ENCODE data around the gene NDUFS6. TPM values are rescaled to one million over a fixed set of nuclear protein-coding genes. Genes with fewer than 3 reads are reported as not detected.

NDUFS6 gene
- polyA plus RNA-seq, 1 donor from 2014 or later, result 72.0 TPM

DNA sequence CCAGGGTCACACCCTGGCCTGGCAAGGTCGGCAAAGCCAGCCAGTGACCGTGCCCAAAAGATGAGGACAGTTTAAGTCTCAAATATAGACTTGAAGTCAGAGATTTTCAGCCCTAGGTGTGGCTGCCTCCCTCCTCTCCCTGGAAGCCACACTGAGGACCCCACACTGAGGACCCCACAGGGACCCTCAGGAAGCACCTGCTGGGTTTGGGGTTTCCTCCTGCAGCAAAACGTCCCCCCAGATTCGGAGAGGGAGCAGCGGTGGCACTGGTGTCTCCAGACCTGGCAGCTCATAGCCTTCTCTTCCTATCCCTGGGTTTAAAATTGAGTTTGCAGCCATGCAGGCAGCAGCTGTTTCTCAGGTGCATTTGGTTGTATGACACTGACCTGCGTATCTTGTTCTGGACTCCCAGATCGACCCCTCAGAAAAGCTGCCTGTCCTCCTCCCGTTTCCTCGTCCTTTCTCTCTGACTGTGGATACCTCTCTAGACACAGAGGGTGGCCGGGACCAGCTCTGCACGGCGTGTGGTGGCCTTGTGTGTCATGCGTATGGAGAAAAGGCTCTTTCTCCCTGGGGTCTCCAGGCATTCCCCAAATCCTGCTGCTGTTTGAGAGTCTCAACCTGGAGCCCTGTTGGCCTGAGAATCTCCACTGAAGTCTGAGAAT is 38.2 kb upstream of the NDUFS6 start:
- Histone ChIP-seq H3K27me3 (ENCODE audit: insufficient read depth, low read depth, low read length) (no peaks in the 10 kb centered on the region), H3K36me3 (ENCODE audit: insufficient read depth, low read length) (no peaks in the 10 kb centered on the region), H3K9ac (ENCODE audit: low read length) (no peak overlapping the region), H3K4me2 (ENCODE audit: low read length) (no peak overlapping the region), H3K9me3 (ENCODE audit: low read length) (no peaks in the 10 kb centered on the region), H3K79me2 (replicated peaks; ENCODE audit: insufficient read depth, low read length) (no peaks in the 10 kb centered on the region), H4K20me1 (ENCODE audit: insufficient read depth) (no peaks in the 10 kb centered on the region), H3K27ac (ENCODE audit: low read length) (no peak overlapping the region), H3K4me3 (ENCODE audit: low read length) (no peak overlapping the region), H3F3A (ENCODE audit: insufficient read depth, low read length, poor library complexity, severe bottlenecking) (no peaks in the 10 kb centered on the region), H2AFZ (ENCODE audit: low read depth, low read length) (no peak overlapping the region), H3K9me2 (ENCODE audit: insufficient read depth, low read length) (no peaks in the 10 kb centered on the region)
- TF ChIP-seq TAF1 (IDR thresholded peaks at IDR 0.05; ENCODE audit: low read depth) (no peak), RAD21 (conservative IDR thresholded peaks at IDR 0.05) (no peak), POLR2AphosphoS5 (IDR thresholded peaks at IDR 0.05) (no peak), EZH2 (IDR thresholded peaks at IDR 0.05; ENCODE audit: borderline replicate concordance, insufficient read depth, low read length, poor library complexity, severe bottlenecking) (no peak)

DNA sequence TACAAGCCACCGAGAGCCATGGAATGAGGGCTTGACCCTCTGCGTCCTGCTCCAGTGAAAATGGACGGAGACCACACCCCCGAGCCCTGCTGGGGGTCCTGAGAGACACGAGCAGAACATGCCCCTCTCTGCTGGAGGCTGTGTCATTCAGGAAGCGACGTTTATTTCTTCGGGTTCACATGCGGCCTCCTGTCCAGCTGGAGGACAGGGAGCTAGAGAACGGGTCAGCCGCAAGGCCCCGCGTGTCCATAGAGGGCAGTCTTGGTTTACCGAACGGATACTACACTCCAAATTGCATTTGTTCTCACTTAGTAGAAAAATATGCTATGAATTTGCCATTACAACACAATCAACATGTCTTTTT is 37.7 kb upstream of the NDUFS6 start:
- no peak overlapping the region for H2AFZ ChIP-seq (ENCODE audit: low read depth, low read length)
- H3K79me2 ChIP-seq (replicated peaks; ENCODE audit: insufficient read depth, low read length), result no peaks in the 10 kb centered on the region
- no peaks in the 10 kb centered on the region for H3K9me3 ChIP-seq (ENCODE audit: low read length)
- H3K9ac ChIP-seq (ENCODE audit: low read length), result no peak overlapping the region
- H3K9me2 ChIP-seq (ENCODE audit: insufficient read depth, low read length), result no peaks in the 10 kb centered on the region
- no peaks in the 10 kb centered on the region for H3K27me3 ChIP-seq (ENCODE audit: insufficient read depth, low read depth, low read length)
- no peak overlapping the region for H3K4me2 ChIP-seq (ENCODE audit: low read length)
- no peaks in the 10 kb centered on the region for H3K36me3 ChIP-seq (ENCODE audit: insufficient read depth, low read length)
- H3K27ac ChIP-seq (ENCODE audit: low read length), result no peak overlapping the region
- no peaks in the 10 kb centered on the region for H4K20me1 ChIP-seq (ENCODE audit: insufficient read depth)
- no peaks in the 10 kb centered on the region for H3F3A ChIP-seq (ENCODE audit: insufficient read depth, low read length, poor library complexity, severe bottlenecking)
- H3K4me3 ChIP-seq (ENCODE audit: low read length), result no peak overlapping the region
- TF ChIP-seq, protein P1, sequence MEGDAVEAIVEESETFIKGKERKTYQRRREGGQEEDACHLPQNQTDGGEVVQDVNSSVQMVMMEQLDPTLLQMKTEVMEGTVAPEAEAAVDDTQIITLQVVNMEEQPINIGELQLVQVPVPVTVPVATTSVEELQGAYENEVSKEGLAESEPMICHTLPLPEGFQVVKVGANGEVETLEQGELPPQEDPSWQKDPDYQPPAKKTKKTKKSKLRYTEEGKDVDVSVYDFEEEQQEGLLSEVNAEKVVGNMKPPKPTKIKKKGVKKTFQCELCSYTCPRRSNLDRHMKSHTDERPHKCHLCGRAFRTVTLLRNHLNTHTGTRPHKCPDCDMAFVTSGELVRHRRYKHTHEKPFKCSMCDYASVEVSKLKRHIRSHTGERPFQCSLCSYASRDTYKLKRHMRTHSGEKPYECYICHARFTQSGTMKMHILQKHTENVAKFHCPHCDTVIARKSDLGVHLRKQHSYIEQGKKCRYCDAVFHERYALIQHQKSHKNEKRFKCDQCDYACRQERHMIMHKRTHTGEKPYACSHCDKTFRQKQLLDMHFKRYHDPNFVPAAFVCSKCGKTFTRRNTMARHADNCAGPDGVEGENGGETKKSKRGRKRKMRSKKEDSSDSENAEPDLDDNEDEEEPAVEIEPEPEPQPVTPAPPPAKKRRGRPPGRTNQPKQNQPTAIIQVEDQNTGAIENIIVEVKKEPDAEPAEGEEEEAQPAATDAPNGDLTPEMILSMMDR (IDR thresholded peaks at IDR 0.05; ENCODE audit: poor library complexity, severe bottlenecking), result peak; percentile 25
- TF ChIP-seq POLR2AphosphoS5 (IDR thresholded peaks at IDR 0.05) (no peak), RAD21 (conservative IDR thresholded peaks at IDR 0.05) (peak; percentile 41), TAF1 (IDR thresholded peaks at IDR 0.05; ENCODE audit: low read depth) (no peak)

DNA sequence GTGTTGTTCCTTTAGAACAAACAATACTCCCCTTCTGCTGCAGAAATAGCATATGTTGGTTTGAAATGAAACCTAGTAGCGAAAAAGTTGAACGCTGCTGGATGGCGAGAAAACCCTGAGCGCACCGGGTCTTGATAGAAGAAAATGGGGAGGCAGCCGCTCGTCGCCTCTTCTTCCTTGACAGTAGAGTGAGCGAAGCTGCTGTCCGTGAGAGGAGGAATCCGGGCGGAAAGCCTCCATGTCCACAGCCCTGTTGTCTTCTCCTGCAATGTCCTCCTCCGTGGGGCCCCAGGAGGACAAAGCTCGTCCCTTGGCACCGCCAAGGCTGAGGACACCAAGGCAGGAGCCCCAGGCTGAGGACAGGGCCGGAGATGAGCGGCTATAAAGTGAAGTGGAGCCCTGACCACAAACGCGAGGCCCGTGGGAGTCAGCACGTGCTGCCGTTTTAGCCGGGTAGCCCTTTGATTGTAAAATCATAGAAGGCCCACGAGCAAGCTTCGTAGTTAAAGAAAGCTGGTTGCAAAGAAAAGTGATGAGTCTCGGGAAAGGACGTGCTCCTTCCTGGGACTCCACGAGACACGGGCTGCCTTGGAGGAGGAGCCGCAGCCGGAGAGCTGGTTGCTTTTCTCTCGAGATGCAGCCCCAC is 37.1 kb upstream of the NDUFS6 start:
- TF ChIP-seq MXI1 (conservative IDR thresholded peaks at IDR 0.05; ENCODE audit: poor library complexity, severe bottlenecking), result no peak
- no peak for TF ChIP-seq EZH2 (IDR thresholded peaks at IDR 0.05; ENCODE audit: borderline replicate concordance, insufficient read depth, low read length, poor library complexity, severe bottlenecking)
- no peak for TF ChIP-seq POLR2AphosphoS5 (IDR thresholded peaks at IDR 0.05)
- TF ChIP-seq, protein P2, sequence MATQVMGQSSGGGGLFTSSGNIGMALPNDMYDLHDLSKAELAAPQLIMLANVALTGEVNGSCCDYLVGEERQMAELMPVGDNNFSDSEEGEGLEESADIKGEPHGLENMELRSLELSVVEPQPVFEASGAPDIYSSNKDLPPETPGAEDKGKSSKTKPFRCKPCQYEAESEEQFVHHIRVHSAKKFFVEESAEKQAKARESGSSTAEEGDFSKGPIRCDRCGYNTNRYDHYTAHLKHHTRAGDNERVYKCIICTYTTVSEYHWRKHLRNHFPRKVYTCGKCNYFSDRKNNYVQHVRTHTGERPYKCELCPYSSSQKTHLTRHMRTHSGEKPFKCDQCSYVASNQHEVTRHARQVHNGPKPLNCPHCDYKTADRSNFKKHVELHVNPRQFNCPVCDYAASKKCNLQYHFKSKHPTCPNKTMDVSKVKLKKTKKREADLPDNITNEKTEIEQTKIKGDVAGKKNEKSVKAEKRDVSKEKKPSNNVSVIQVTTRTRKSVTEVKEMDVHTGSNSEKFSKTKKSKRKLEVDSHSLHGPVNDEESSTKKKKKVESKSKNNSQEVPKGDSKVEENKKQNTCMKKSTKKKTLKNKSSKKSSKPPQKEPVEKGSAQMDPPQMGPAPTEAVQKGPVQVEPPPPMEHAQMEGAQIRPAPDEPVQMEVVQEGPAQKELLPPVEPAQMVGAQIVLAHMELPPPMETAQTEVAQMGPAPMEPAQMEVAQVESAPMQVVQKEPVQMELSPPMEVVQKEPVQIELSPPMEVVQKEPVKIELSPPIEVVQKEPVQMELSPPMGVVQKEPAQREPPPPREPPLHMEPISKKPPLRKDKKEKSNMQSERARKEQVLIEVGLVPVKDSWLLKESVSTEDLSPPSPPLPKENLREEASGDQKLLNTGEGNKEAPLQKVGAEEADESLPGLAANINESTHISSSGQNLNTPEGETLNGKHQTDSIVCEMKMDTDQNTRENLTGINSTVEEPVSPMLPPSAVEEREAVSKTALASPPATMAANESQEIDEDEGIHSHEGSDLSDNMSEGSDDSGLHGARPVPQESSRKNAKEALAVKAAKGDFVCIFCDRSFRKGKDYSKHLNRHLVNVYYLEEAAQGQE (IDR thresholded peaks at IDR 0.05; ENCODE audit: borderline replicate concordance), result no peak
- TF ChIP-seq TAF1 (IDR thresholded peaks at IDR 0.05; ENCODE audit: low read depth), result no peak
- TF ChIP-seq, protein P1 (IDR thresholded peaks at IDR 0.05; ENCODE audit: poor library complexity, severe bottlenecking), result no peak
- no peak for TF ChIP-seq SMC3 (conservative IDR thresholded peaks at IDR 0.05; ENCODE audit: poor library complexity)
- no peak for TF ChIP-seq EP300 (conservative IDR thresholded peaks at IDR 0.05; ENCODE audit: poor library complexity, severe bottlenecking)
- no peak for TF ChIP-seq RAD21 (conservative IDR thresholded peaks at IDR 0.05)
- no peak overlapping the region for H2AFZ ChIP-seq (ENCODE audit: low read depth, low read length)
- H3K79me2 ChIP-seq (replicated peaks; ENCODE audit: insufficient read depth, low read length), result no peaks in the 10 kb centered on the region
- no peaks in the 10 kb centered on the region for H3K9me3 ChIP-seq (ENCODE audit: low read length)
- H3K4me2 ChIP-seq (ENCODE audit: low read length), result no peak overlapping the region
- H3K4me3 ChIP-seq (ENCODE audit: low read length), result no peak overlapping the region
- H3K27me3 ChIP-seq (ENCODE audit: insufficient read depth, low read depth, low read length), result no peaks in the 10 kb centered on the region
- H3K9me2 ChIP-seq (ENCODE audit: insufficient read depth, low read length), result no peaks in the 10 kb centered on the region
- H3F3A ChIP-seq (ENCODE audit: insufficient read depth, low read length, poor library complexity, severe bottlenecking), result no peaks in the 10 kb centered on the region
- no peaks in the 10 kb centered on the region for H4K20me1 ChIP-seq (ENCODE audit: insufficient read depth)
- H3K9ac ChIP-seq (ENCODE audit: low read length), result no peak overlapping the region
- H3K36me3 ChIP-seq (ENCODE audit: insufficient read depth, low read length), result no peaks in the 10 kb centered on the region
- H3K27ac ChIP-seq (ENCODE audit: low read length), result no peak overlapping the region

Data from neural cell (in vitro differentiated cells).